WTC11 (cell line): ENCODE results near the gene RPS6KL1. TPM values are rescaled to one million over a fixed set of nuclear protein-coding genes. Genes with fewer than 3 reads are reported as not detected.
A peak's percentile ranks its signal among the peaks of the same experiment; 100 is the strongest.

Experiments used
- ATAC-seq: fragments of 200-7000 bp; cut with Tn5 transposase; 2 replicates; pipeline ENCODE4 v1.10.0; 2021; ENCODE audit warnings: mild to moderate bottlenecking, moderate library complexity
- CTCF ChIA-PET: fragments of 300-600 bp; sonication (Branson Sonifier 250); formaldehyde crosslinking; loops from one replicate; lab custom pipeline; 2021; ENCODE audit warnings: antibody characterized with exemption; lab: Charles Lee
- POLR2A ChIA-PET: fragments of 350-600 bp; sonication (Branson Sonifier 250); formaldehyde crosslinking; loops from one replicate; lab custom pipeline; 2021; ENCODE audit warnings: antibody characterized with exemption; lab: Charles Lee
- DNase-seq: peaks from one replicate; pipeline ENCODE4 v3.0.0; 2021; ENCODE audit warnings: low spot score
- H3K27ac Mint-ChIP-seq: 2 replicates; pipeline ENCODE4 v1.8.0; 2021; ENCODE audit warnings: mixed read lengths
- H3K27me3 Mint-ChIP-seq: 2 replicates; pipeline ENCODE4 v1.8.0; 2021; ENCODE audit warnings: low read depth, mild to moderate bottlenecking, moderate library complexity, mixed read lengths
- H3K36me3 Mint-ChIP-seq: 2 replicates; pipeline ENCODE4 v1.8.0; 2021; ENCODE audit warnings: mixed read lengths
- H3K4me1 Mint-ChIP-seq: 2 replicates; pipeline ENCODE4 v1.8.0; 2022; ENCODE audit warnings: mixed read lengths
- H3K4me3 Mint-ChIP-seq: 2 replicates; pipeline ENCODE4 v1.8.0; 2021; ENCODE audit warnings: mild to moderate bottlenecking, moderate library complexity, mixed read lengths
- H3K9me3 Mint-ChIP-seq: 2 replicates; pipeline ENCODE4 v1.8.0; 2021; ENCODE audit warnings: mixed read lengths
- FOXP1 ChIP-seq: sonication (generic); formaldehyde crosslinking; IDR thresholded peaks from 2 replicates; pipeline ENCODE4 v1.8.0; 2022; ENCODE audit warnings: missing genetic modification reagents, mild to moderate bottlenecking, moderate library complexity, borderline replicate concordance
- GABPB1 ChIP-seq: sonication (generic); formaldehyde crosslinking; IDR thresholded peaks from 2 replicates; pipeline ENCODE4 v1.8.1; 2023; ENCODE audit warnings: mild to moderate bottlenecking, missing genetic modification reagents
- GRHL2 ChIP-seq: fragments of 250-450 bp; sonication (Bioruptor Pico); IDR thresholded peaks from 2 replicates; pipeline ENCODE4 v1.8.0; 2022; ENCODE audit warnings: mild to moderate bottlenecking, moderate library complexity; ENCODE audit not compliant: insufficient replicate concordance, severe bottlenecking
- KAT7 ChIP-seq: sonication (generic); formaldehyde crosslinking; IDR thresholded peaks from 2 replicates; pipeline ENCODE4 v1.8.1; 2023; ENCODE audit warnings: missing genetic modification reagents, mild to moderate bottlenecking, borderline replicate concordance
- MYBL2 ChIP-seq: sonication (generic); formaldehyde crosslinking; IDR thresholded peaks from 2 replicates; pipeline ENCODE4 v1.8.1; 2023; ENCODE audit warnings: mild to moderate bottlenecking, moderate library complexity, missing genetic modification reagents
- NFATC4 ChIP-seq: fragments of 250-450 bp; sonication (Bioruptor Pico); IDR thresholded peaks from 2 replicates; pipeline ENCODE4 v1.9.0; 2021; ENCODE audit warnings: mild to moderate bottlenecking
- NFYB ChIP-seq: sonication (generic); formaldehyde crosslinking; conservative IDR thresholded peaks from 2 replicates; pipeline ENCODE4 v1.8.0; 2022; ENCODE audit warnings: low read depth, missing genetic modification reagents
- NR2C2 ChIP-seq: sonication (generic); formaldehyde crosslinking; IDR thresholded peaks from 2 replicates; pipeline ENCODE4 v1.8.0; 2022; ENCODE audit warnings: mild to moderate bottlenecking, missing genetic modification reagents
- TCF7 ChIP-seq: sonication (generic); formaldehyde crosslinking; IDR thresholded peaks from 2 replicates; pipeline ENCODE4 v1.8.0; 2022; ENCODE audit warnings: mild to moderate bottlenecking, low read depth, missing genetic modification reagents, moderate library complexity
- ZNF232 ChIP-seq: sonication (generic); formaldehyde crosslinking; IDR thresholded peaks from 2 replicates; pipeline ENCODE4 v1.8.0; 2022; ENCODE audit warnings: mild to moderate bottlenecking, missing genetic modification reagents
- ZNF263 ChIP-seq: sonication (generic); formaldehyde crosslinking; IDR thresholded peaks from 2 replicates; pipeline ENCODE4 v1.8.1; 2022; ENCODE audit warnings: low read depth, mild to moderate bottlenecking, moderate library complexity, missing genetic modification reagents
- ZNF317 ChIP-seq: sonication (generic); formaldehyde crosslinking; IDR thresholded peaks from 2 replicates; pipeline ENCODE4 v1.8.1; 2023; ENCODE audit warnings: low read depth, mild to moderate bottlenecking, moderate library complexity, missing genetic modification reagents, borderline replicate concordance
- ZNF423 ChIP-seq: fragments of 250-450 bp; sonication (Bioruptor Pico); IDR thresholded peaks from 2 replicates; pipeline ENCODE4 v2.1.2; 2022; ENCODE audit warnings: mild to moderate bottlenecking, moderate library complexity
- total RNA-seq: library from RNA; stranded (reverse); gene quantifications from 3 replicates; pipeline ENCODE4 v1.2.3, GENCODE V29; 2021
- TF ChIP-seq, protein P1 (sequence below): fragments of 250-450 bp; sonication (Bioruptor Pico); conservative IDR thresholded peaks from 2 replicates; pipeline ENCODE4 v1.9.0; 2021; ENCODE audit warnings: mild to moderate bottlenecking
- TF ChIP-seq, protein P2 (sequence below): sonication (generic); formaldehyde crosslinking; IDR thresholded peaks from 2 replicates; pipeline ENCODE4 v1.8.0; 2022; ENCODE audit warnings: missing genetic modification reagents
- TF ChIP-seq, protein P3 (sequence below): sonication (generic); formaldehyde crosslinking; IDR thresholded peaks from 2 replicates; pipeline ENCODE4 v1.8.1; 2022; ENCODE audit warnings: mild to moderate bottlenecking, missing genetic modification reagents, moderate library complexity, borderline replicate concordance
- TF ChIP-seq, protein P4 (sequence below): sonication (generic); formaldehyde crosslinking; IDR thresholded peaks from 2 replicates; pipeline ENCODE4 v1.8.0; 2022; ENCODE audit warnings: mild to moderate bottlenecking, missing genetic modification reagents
- TF ChIP-seq, protein P5 (sequence below): sonication (generic); formaldehyde crosslinking; IDR thresholded peaks from 2 replicates; pipeline ENCODE4 v1.8.1; 2023; ENCODE audit warnings: mild to moderate bottlenecking, moderate library complexity, missing genetic modification reagents
- TF ChIP-seq, protein P6 (sequence below): sonication (generic); formaldehyde crosslinking; IDR thresholded peaks from 2 replicates; pipeline ENCODE4 v1.8.0; 2023; ENCODE audit warnings: missing genetic modification reagents, mild to moderate bottlenecking, borderline replicate concordance

Gene RPS6KL1
- total RNA-seq, 1 experiment from 2014 or later: 10.6 TPM

DNA sequence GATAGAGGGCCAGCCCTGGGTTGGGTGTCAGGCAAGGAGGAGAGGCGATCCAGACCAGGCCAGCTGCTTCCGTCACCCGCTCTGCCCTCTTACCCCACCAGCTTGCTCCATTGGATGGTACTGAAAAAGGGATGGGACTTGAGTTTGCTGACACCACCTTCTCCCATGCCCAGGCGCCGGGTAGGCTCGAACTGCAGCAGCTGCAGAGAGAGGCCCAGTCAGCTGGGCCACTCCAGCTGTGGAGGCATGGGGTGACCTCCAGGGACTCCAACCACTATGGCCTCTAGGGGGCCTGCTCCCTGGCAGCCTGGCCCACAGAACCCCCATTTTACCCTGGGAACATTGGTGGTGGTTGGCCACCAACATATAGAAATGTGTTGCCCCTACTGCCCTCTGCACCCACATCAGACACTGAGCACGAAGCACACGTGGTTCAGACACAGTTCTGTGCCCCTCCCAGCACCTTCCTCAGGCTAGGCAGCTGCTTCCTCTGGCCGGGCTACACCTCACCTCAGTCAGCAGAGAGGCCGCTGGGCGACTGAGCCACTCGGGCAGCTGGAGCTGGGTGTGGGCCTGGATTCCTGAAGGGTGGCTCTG lies 16.0 kb downstream of the RPS6KL1 start:
- no peaks in the 10 kb centered on the region for H3K9me3 Mint-ChIP-seq
- ChIA-PET POLR2A (interaction anchor here (1.4 kb wide), 1 partner anchor 21 kb away, joined by 7 read pairs; no protein-coding TSS in a partner anchor), CTCF (interaction anchor here (0.7 to 5.0 kb wide), 21 partner anchors 10 to 182 kb away, joined by 3 to 241 read pairs (median 10); partner anchors contain the start of genes ACYP1, DLST, PROX2 and RPS6KL1)
- TF ChIP-seq MYBL2 (CRISPR knock-in tag) (no peak), GABPB1 (no peak), NR2C2 (no peak), ZNF423 (CRISPR knock-in tag) (peak; percentile 40; the same call in 1 of the 2 replicates)
- H3K4me3 Mint-ChIP-seq: no peak overlapping the region
- ATAC-seq (peak; percentile 22), DNase-seq (no peak)
- H3K27me3 Mint-ChIP-seq: no peaks in the 10 kb centered on the region
- H3K36me3 Mint-ChIP-seq: peaks cover 16% of the 10 kb centered on the region
- H3K4me1 Mint-ChIP-seq: peaks cover 13% of the 10 kb centered on the region
- H3K27ac Mint-ChIP-seq: peak overlapping the region; percentile 60

DNA sequence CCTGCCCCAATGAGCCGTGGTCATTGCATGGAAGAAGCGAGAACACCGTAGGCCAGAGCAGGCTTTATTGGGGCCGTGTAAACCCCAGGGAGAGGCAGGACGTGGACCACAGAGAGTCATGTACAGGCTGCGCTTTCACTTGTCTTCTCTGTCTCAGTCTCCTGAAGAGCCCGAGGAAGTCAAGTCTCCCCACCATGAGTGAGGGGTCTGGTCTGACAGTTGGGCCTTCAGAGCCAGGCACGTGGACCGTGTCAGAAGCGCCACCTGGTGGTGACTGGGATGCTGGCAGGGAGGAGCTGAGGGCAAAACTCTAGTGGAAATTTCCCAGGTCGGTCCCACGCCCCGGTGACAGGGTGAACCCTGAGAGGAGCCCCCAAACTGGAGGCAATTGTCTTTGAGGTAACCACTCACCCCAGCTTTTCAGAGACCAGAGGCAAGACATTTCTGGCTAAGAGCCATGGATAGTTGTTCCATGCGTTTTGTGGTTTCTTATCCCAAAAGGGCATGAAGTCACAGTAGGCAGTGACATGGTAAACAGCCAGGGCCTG lies 17.4 kb downstream of the RPS6KL1 start:
- H3K4me1 Mint-ChIP-seq: peaks cover 13% of the 10 kb centered on the region
- 0 out of 2 replicates have a peak overlapping the region, but pooled peaks have one; percentile 41 for H3K27ac Mint-ChIP-seq
- H3K36me3 Mint-ChIP-seq: peaks cover 30% of the 10 kb centered on the region
- no peaks in the 10 kb centered on the region for H3K27me3 Mint-ChIP-seq
- ChIA-PET CTCF (interaction anchor here (0.5 to 5.0 kb wide), 50 partner anchors 8 to 297 kb away, joined by 3 to 241 read pairs (median 4); partner anchors contain the start of genes ACYP1, DLST, EIF2B2 and PROX2), POLR2A (interaction anchor here (0.7 to 1.7 kb wide), 3 partner anchors 19 to 45 kb away, joined by 3 to 9 read pairs (median 7); partner anchors contain the start of gene PROX2)
- H3K9me3 Mint-ChIP-seq: no peaks in the 10 kb centered on the region
- DNase-seq (peak; percentile 84), ATAC-seq (peak; percentile 58)
- no peak overlapping the region for H3K4me3 Mint-ChIP-seq
- TF ChIP-seq NFATC4 (CRISPR knock-in tag) (no peak), ZNF317 (no peak), KAT7 (no peak), FOXP1 (peak; percentile 70), ZNF263 (no peak), TCF7 (CRISPR knock-in tag) (no peak), ZNF232 (CRISPR knock-in tag) (no peak), GRHL2 (CRISPR knock-in tag) (no peak), NFYB (CRISPR knock-in tag) (no peak)
- TF ChIP-seq, protein P1, sequence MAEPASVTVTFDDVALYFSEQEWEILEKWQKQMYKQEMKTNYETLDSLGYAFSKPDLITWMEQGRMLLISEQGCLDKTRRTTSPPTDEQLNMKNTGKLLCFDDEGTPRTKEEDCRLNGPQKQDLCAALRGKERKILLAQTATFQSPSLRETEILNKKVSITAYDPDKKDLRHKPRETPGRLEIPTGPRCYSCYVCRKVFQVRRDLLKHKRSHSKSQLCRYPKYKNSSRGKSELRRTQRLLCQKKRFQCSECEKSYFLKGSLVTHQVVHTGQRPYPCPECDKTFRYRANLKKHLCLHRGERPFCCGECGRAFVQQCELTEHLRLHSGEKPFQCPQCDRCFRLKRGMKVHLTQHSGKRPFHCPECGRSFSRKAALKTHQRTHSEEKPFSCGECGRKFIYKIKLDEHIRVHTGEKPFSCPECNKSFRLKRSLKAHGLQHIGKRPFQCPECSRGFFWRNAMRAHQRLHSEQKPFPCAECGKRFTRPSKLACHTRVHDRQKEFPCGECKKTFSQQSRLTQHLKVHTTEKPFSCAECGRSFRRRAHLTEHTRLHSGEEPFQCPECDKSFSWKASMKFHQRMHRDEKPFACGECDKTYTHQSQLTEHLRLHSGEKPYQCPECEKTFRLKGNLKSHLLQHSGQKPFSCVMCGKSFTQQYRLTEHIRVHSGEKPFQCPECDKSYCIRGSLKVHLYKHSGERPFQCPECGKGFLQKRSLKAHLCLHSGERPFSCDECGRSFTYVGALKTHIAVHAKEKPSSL: no peak
- TF ChIP-seq, protein P2, sequence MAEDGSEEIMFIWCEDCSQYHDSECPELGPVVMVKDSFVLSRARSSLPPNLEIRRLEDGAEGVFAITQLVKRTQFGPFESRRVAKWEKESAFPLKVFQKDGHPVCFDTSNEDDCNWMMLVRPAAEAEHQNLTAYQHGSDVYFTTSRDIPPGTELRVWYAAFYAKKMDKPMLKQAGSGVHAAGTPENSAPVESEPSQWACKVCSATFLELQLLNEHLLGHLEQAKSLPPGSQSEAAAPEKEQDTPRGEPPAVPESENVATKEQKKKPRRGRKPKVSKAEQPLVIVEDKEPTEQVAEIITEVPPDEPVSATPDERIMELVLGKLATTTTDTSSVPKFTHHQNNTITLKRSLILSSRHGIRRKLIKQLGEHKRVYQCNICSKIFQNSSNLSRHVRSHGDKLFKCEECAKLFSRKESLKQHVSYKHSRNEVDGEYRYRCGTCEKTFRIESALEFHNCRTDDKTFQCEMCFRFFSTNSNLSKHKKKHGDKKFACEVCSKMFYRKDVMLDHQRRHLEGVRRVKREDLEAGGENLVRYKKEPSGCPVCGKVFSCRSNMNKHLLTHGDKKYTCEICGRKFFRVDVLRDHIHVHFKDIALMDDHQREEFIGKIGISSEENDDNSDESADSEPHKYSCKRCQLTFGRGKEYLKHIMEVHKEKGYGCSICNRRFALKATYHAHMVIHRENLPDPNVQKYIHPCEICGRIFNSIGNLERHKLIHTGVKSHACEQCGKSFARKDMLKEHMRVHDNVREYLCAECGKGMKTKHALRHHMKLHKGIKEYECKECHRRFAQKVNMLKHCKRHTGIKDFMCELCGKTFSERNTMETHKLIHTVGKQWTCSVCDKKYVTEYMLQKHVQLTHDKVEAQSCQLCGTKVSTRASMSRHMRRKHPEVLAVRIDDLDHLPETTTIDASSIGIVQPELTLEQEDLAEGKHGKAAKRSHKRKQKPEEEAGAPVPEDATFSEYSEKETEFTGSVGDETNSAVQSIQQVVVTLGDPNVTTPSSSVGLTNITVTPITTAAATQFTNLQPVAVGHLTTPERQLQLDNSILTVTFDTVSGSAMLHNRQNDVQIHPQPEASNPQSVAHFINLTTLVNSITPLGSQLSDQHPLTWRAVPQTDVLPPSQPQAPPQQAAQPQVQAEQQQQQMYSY (CRISPR knock-in tag): no peak
- TF ChIP-seq, protein P3, sequence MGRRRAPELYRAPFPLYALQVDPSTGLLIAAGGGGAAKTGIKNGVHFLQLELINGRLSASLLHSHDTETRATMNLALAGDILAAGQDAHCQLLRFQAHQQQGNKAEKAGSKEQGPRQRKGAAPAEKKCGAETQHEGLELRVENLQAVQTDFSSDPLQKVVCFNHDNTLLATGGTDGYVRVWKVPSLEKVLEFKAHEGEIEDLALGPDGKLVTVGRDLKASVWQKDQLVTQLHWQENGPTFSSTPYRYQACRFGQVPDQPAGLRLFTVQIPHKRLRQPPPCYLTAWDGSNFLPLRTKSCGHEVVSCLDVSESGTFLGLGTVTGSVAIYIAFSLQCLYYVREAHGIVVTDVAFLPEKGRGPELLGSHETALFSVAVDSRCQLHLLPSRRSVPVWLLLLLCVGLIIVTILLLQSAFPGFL: no peak
- TF ChIP-seq, protein P4, sequence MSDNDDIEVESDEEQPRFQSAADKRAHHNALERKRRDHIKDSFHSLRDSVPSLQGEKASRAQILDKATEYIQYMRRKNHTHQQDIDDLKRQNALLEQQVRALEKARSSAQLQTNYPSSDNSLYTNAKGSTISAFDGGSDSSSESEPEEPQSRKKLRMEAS (CRISPR knock-in tag): peak; percentile 71
- TF ChIP-seq, protein P5, sequence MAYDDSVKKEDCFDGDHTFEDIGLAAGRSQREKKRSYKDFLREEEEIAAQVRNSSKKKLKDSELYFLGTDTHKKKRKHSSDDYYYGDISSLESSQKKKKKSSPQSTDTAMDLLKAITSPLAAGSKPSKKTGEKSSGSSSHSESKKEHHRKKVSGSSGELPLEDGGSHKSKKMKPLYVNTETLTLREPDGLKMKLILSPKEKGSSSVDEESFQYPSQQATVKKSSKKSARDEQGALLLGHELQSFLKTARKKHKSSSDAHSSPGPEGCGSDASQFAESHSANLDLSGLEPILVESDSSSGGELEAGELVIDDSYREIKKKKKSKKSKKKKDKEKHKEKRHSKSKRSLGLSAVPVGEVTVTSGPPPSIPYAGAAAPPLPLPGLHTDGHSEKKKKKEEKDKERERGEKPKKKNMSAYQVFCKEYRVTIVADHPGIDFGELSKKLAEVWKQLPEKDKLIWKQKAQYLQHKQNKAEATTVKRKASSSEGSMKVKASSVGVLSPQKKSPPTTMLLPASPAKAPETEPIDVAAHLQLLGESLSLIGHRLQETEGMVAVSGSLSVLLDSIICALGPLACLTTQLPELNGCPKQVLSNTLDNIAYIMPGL (CRISPR knock-in tag): no peak
- TF ChIP-seq, protein P6, sequence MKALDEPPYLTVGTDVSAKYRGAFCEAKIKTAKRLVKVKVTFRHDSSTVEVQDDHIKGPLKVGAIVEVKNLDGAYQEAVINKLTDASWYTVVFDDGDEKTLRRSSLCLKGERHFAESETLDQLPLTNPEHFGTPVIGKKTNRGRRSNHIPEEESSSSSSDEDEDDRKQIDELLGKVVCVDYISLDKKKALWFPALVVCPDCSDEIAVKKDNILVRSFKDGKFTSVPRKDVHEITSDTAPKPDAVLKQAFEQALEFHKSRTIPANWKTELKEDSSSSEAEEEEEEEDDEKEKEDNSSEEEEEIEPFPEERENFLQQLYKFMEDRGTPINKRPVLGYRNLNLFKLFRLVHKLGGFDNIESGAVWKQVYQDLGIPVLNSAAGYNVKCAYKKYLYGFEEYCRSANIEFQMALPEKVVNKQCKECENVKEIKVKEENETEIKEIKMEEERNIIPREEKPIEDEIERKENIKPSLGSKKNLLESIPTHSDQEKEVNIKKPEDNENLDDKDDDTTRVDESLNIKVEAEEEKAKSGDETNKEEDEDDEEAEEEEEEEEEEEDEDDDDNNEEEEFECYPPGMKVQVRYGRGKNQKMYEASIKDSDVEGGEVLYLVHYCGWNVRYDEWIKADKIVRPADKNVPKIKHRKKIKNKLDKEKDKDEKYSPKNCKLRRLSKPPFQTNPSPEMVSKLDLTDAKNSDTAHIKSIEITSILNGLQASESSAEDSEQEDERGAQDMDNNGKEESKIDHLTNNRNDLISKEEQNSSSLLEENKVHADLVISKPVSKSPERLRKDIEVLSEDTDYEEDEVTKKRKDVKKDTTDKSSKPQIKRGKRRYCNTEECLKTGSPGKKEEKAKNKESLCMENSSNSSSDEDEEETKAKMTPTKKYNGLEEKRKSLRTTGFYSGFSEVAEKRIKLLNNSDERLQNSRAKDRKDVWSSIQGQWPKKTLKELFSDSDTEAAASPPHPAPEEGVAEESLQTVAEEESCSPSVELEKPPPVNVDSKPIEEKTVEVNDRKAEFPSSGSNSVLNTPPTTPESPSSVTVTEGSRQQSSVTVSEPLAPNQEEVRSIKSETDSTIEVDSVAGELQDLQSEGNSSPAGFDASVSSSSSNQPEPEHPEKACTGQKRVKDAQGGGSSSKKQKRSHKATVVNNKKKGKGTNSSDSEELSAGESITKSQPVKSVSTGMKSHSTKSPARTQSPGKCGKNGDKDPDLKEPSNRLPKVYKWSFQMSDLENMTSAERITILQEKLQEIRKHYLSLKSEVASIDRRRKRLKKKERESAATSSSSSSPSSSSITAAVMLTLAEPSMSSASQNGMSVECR (CRISPR knock-in tag): peak; percentile 7; the same call in 1 of the 2 replicates
